SK-N-SH (cell line): ENCODE measurements around the gene ZNF747.

ENCODE experiments used
- CTCF ChIP-seq: fragments of 200-600 bp; sonication (generic); IDR thresholded peaks from 2 replicates; pipeline ENCODE4 v1.6.1; 2017; ENCODE audit warnings: antibody characterized with exemption, mild to moderate bottlenecking, moderate library complexity
- EP300 ChIP-seq, 2 experiments: IDR thresholded peaks; 2 replicates each; pipeline versions ENCODE4 v1.4.0 to v1.6.1; 2012; ENCODE audit warnings: borderline replicate concordance in 1 of 2, low read depth in 1 of 2, low read length in 1 of 2
- IRF3 ChIP-seq: fragments of 150-350 bp; IDR thresholded peaks from 2 replicates; pipeline ENCODE4 v1.6.1; 2016; ENCODE audit warnings: mild to moderate bottlenecking, low read depth, low read length
- NRF1 ChIP-seq: IDR thresholded peaks from 2 replicates; pipeline ENCODE4 v1.6.1; 2012; ENCODE audit warnings: low read depth, mild to moderate bottlenecking, low read length
- RAD21 ChIP-seq: IDR thresholded peaks from 2 replicates; pipeline ENCODE4 v1.6.1; 2012; ENCODE audit warnings: mild to moderate bottlenecking, low read length
- TAF1 ChIP-seq: IDR thresholded peaks from 2 replicates; pipeline ENCODE4 v1.6.1; 2012; ENCODE audit warnings: low read depth, mild to moderate bottlenecking, low read length, moderate library complexity, borderline replicate concordance
- YY1 ChIP-seq: IDR thresholded peaks from 2 replicates; pipeline ENCODE4 v1.4.0; 2012; ENCODE audit warnings: low read depth, mild to moderate bottlenecking

DNA sequence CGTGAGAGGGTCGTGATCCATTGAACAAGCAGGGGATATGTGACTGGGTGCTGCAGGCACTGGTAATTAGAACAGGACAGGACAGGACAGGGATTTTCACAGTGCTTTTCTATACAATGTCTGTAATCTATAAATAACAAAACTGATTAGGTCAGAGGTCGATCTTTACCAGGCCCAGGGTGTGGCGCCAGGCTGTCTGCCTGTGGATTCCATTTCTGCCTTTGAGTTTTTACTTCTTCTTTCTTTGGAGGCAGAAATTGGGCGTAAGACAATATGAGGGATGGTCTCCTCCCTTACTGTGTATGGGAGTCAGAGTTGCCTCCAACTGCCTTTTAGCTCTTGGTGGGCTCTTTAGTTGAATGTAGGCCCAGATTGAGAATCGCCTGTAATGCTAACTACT, 25.0 kb upstream of the ZNF747 start:
- TF ChIP-seq CTCF (no peak), IRF3 (no peak), TAF1 (no peak), RAD21 (no peak), EP300 (IDR thresholded peaks at IDR 0.05; ENCODE audit: borderline replicate concordance in 1 of 2, low read depth in 1 of 2, low read length in 1 of 2) (no peak), NRF1 (no peak), YY1 (no peak)
